ENCODE results near the gene PCF11.

DNA sequence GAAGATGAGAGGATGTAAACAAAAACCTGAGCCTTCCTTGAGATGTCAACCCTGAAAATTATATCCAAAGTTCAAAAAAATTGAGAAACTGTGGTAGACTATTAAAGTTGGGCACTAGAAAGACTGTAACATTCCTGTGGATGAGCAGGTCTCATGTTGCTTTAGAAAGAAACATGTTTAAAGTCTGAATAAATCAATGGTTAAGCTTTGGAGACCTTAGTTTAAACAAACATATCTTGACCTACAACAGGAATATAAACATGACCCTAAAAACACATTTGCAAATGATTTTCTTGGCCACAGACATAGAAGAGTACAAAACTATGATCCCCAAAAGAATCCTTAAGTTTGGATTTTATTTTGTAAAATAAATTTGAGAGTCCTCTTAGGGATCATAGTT is 38.1 kb upstream of the PCF11 start:
- TF ChIP-seq EZH2 (IDR thresholded peaks at IDR 0.05) = no peak
- TF ChIP-seq, protein P1, sequence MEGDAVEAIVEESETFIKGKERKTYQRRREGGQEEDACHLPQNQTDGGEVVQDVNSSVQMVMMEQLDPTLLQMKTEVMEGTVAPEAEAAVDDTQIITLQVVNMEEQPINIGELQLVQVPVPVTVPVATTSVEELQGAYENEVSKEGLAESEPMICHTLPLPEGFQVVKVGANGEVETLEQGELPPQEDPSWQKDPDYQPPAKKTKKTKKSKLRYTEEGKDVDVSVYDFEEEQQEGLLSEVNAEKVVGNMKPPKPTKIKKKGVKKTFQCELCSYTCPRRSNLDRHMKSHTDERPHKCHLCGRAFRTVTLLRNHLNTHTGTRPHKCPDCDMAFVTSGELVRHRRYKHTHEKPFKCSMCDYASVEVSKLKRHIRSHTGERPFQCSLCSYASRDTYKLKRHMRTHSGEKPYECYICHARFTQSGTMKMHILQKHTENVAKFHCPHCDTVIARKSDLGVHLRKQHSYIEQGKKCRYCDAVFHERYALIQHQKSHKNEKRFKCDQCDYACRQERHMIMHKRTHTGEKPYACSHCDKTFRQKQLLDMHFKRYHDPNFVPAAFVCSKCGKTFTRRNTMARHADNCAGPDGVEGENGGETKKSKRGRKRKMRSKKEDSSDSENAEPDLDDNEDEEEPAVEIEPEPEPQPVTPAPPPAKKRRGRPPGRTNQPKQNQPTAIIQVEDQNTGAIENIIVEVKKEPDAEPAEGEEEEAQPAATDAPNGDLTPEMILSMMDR (IDR thresholded peaks at IDR 0.05) = no peak
- no peak for TF ChIP-seq EZH2phosphoT487 (IDR thresholded peaks at IDR 0.05)
